Stimulated activated CD8-positive, alpha-beta memory T cell treated with anti-CD3 and anti-CD28 coated beads, Interleukin-12 subunit alpha, Interleukin-12 subunit beta, amount 100 ng/mL, for 24 hours (primary cell): ENCODE measurements around the gene DMRTC2.
"Not testable (repeated sequence)": the region's sequence is repeated elsewhere in the genome, so short reads cannot be mapped to it uniquely, and the experiment has no call there.

ENCODE experiments used
- DNase-seq: peaks from one replicate; pipeline ENCODE4 v3.0.0-alpha.2; 2020; ENCODE audit errors: extremely low read depth

DMRTC2 gene

GRCh38 chr19:41871573-41872383 lies 26.9 kb downstream of the DMRTC2 start:
- DNase-seq = no peak

- DNase-seq = no peak
These were observed 27.5 kb downstream of the DMRTC2 start for GRCh38 chr19:41872384-41872774.

GRCh38 chr19:41872775-41873647 lies 28.2 kb downstream of the DMRTC2 start:
- DNase-seq = no peak

- DNase-seq = not testable (repeated sequence)
These were observed 31.1 kb downstream of the DMRTC2 start for GRCh38 chr19:41875973-41876372.

- no peak for DNase-seq
These were observed 32.3 kb downstream of the DMRTC2 start, which contains the start of gene CD79A for GRCh38 chr19:41876847-41877832. Gene CD79A (plus strand): TSS chr19:41877279. CDS start chr19:41877305, 26 bp downstream.

GRCh38 chr19:41877916-41878905 lies 33.4 kb downstream of the DMRTC2 start:
- DNase-seq = no peak

GRCh38 chr19:41879080-41879479 lies 34.2 kb downstream of the DMRTC2 start:
- DNase-seq = no peak

- DNase-seq = no peak
These were observed 35.0 kb downstream of the DMRTC2 start for GRCh38 chr19:41879670-41880328.

- DNase-seq = no peak
These were observed 35.5 kb downstream of the DMRTC2 start for GRCh38 chr19:41880329-41880708.

- no peak for DNase-seq
These were observed 38.0 kb downstream of the DMRTC2 start, which contains the start of gene ARHGEF1 for GRCh38 chr19:41882568-41883462. Gene ARHGEF1 (plus strand): TSS chr19:41883184. CDS start chr19:41888083, 4,899 bp downstream.

- no peak for DNase-seq
These were observed 38.6 kb downstream of the DMRTC2 start for GRCh38 chr19:41883463-41883820.

- peak; percentile 77 for DNase-seq
These were observed 39.2 kb downstream of the DMRTC2 start for GRCh38 chr19:41883821-41884733.

GRCh38 chr19:41886761-41887710 lies 42.2 kb downstream of the DMRTC2 start:
- no peak for DNase-seq

GRCh38 chr19:41887711-41888382 lies 43.0 kb downstream of the DMRTC2 start:
- DNase-seq = peak; percentile 72

GRCh38 chr19:41888926-41889325 lies 44.1 kb downstream of the DMRTC2 start:
- no peak for DNase-seq

- DNase-seq = no peak
These were observed 45.1 kb downstream of the DMRTC2 start for GRCh38 chr19:41889896-41890295.
